ENCODE measurements around the gene ACOT11.

Gene ACOT11

GRCh38 chr1:54652168-54652567, 104.1 kb downstream of the ACOT11 start:
- no peak for DNase-seq

GRCh38 chr1:54653036-54653435, 105.0 kb downstream of the ACOT11 start:
- no peak for DNase-seq

GRCh38 chr1:54658164-54658913, 110.3 kb downstream of the ACOT11 start:
- DNase-seq: no peak
